ENCODE results near the gene P2RX5.

Gene P2RX5

DNA sequence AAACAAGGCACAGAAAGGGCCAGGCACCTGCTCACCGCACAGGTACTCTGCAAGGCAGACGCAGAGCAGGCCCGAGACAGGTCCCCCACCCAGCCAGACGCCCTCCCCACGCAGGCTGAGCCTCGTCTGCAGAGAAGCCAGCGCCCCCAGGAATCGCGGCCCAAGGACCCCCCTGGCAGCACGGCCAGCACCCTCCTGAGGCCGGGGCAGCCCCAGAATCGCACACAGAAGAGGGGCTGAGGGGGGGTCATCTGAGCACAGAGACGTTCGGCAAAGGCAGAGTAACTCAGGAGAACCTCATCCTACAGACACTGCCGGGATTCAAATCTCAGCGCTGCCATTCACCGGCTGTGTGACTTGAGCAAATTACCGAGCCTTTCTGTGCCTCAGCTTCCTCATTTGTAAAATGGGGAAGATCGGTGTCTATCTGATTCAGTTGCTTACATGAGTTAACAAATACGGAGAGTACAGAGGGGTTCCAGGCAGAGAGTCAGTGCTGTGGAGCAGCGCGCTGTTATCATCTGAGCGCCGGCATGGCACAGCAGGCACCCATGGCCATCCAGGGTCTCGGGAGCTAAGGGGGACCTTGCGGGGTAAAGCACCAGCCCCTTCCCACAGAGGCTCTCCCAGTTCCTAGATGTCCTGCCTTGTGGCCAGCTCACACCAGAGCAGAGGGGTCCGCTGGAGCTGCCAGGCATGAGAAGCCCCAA is 17.0 kb downstream of the P2RX5 start:
- no peak for DNase-seq
- H2BK120ac ChIP-seq (ENCODE audit: low read depth, low read length) = no peak overlapping the region
- H3K18ac ChIP-seq (ENCODE audit: low read length) = no peak overlapping the region
- no peaks in the 10 kb centered on the region for H3K36me3 ChIP-seq (ENCODE audit: control insufficient read depth, insufficient read depth, low read length)
- no peaks in the 10 kb centered on the region for H3K4me1 ChIP-seq (ENCODE audit: control insufficient read depth, low read depth, low read length)
- no peak overlapping the region for H3K4me2 ChIP-seq (ENCODE audit: low read length)
- no peaks in the 10 kb centered on the region for H3K79me2 ChIP-seq (ENCODE audit: control insufficient read depth, insufficient read depth, low read length)
- no peak overlapping the region for H4K5ac ChIP-seq (ENCODE audit: low read length)
- H2AK5ac ChIP-seq (ENCODE audit: low read length) = no peak overlapping the region
- no peaks in the 10 kb centered on the region for H3K79me1 ChIP-seq (ENCODE audit: low read length)
- no peak overlapping the region for H3K4ac ChIP-seq (ENCODE audit: low read depth, low read length)
- no CpG with 5 or more reads among the region's 27 CpGs for WGBS (ENCODE audit: extremely low coverage, insufficient coverage, low lambda C conversion rate)
- H2BK5ac ChIP-seq (ENCODE audit: low read length) = no peak overlapping the region
- no peak overlapping the region for H3K9ac ChIP-seq (ENCODE audit: low read length)
- H3K23ac ChIP-seq (ENCODE audit: low read length) = no peak overlapping the region
- no peak overlapping the region for H3K4me3 ChIP-seq (ENCODE audit: low read length)
- no peak overlapping the region for H3K27ac ChIP-seq (ENCODE audit: low read depth, low read length)
- H3K27me3 ChIP-seq (ENCODE audit: insufficient read depth, low read length, poor library complexity) = no peaks in the 10 kb centered on the region
- H3K56ac ChIP-seq (ENCODE audit: low read length) = no peak overlapping the region
- no peak overlapping the region for H4K8ac ChIP-seq (ENCODE audit: low read depth, low read length)
- no peak overlapping the region for H2BK15ac ChIP-seq (replicated peaks; ENCODE audit: low read depth)

DNA sequence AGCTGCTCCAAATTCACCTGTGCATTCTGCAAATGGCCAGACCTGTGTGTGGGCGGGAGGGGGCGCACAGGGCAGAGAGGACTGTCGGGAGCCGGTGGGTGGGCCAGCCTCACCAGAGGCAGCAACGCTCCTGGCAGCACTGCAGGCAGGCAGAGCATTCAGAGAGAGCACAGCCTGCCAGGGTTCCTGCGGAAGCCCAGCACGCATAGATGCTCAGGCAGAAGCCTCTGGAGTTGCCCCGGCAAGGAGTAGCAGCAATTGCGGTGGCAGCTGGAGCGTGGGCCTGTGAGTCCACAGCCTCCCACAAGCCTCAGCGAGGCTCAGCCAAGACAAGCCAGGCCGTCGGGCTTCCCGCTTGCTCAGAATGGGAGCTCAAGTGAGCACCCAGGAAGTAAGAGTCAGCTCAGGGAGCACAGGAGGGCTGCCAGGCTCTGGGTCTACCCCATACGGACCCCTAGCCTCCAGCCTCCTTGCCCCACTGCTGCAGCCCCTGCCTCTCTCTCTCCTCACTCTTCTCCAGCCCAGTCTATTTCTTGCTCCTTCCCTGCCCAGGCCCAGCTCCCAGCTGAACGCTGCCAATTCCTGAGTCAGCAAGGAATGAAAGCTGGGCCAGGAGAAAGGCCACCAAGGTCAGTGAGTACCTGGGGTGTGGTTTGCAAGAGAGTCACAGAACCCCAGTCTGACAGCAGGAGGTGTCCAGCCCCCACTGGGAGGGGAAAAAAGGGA is 17.7 kb downstream of the P2RX5 start:
- WGBS (ENCODE audit: extremely low coverage, insufficient coverage, low lambda C conversion rate) = no CpG with 5 or more reads among the region's 16 CpGs

DNA sequence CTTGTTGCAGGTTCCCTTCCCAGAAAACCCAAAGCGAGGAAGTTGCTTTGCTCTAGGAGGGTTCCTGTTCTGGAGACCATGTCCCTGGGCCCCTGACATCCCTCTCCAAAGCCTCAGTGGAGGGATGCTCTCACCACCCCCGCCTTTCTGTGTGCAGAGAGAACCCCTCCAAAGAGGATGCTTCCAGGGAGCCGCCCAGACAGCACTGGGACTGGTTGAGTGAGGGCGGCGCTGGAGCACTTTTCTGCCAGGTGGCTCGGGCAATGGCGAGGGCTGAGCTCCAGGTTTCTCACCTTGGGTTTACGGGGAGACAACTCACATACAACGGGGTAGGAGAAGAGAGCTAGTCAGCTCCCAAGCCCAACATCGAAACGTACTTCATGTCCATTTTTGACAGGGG is 20.1 kb downstream of the P2RX5 start:
- WGBS (ENCODE audit: extremely low coverage, insufficient coverage, low lambda C conversion rate) = no CpG with 5 or more reads among the region's 11 CpGs
- no peak overlapping the region for H2AK5ac ChIP-seq (ENCODE audit: low read length)
- no peak overlapping the region for H3K18ac ChIP-seq (ENCODE audit: low read length)
- DNase-seq = no peak
- H3K9ac ChIP-seq (ENCODE audit: low read length) = no peak overlapping the region
- no peak overlapping the region for H4K5ac ChIP-seq (ENCODE audit: low read length)
- no peak overlapping the region for H3K56ac ChIP-seq (ENCODE audit: low read length)
- no peaks in the 10 kb centered on the region for H3K36me3 ChIP-seq (ENCODE audit: control insufficient read depth, insufficient read depth, low read length)
- H3K79me2 ChIP-seq (ENCODE audit: control insufficient read depth, insufficient read depth, low read length) = no peaks in the 10 kb centered on the region
- no peak overlapping the region for H4K8ac ChIP-seq (ENCODE audit: low read depth, low read length)
- no peak overlapping the region for H2BK15ac ChIP-seq (replicated peaks; ENCODE audit: low read depth)
- no peak overlapping the region for H3K4ac ChIP-seq (ENCODE audit: low read depth, low read length)
- no peak overlapping the region for H3K27ac ChIP-seq (ENCODE audit: low read depth, low read length)
- no peak overlapping the region for H3K4me3 ChIP-seq (ENCODE audit: low read length)
- no peaks in the 10 kb centered on the region for H3K27me3 ChIP-seq (ENCODE audit: insufficient read depth, low read length, poor library complexity)
- H2BK120ac ChIP-seq (ENCODE audit: low read depth, low read length) = no peak overlapping the region
- H3K23ac ChIP-seq (ENCODE audit: low read length) = no peak overlapping the region
- H3K79me1 ChIP-seq (ENCODE audit: low read length) = no peaks in the 10 kb centered on the region
- no peak overlapping the region for H2BK5ac ChIP-seq (ENCODE audit: low read length)
- H3K4me2 ChIP-seq (ENCODE audit: low read length) = no peak overlapping the region
- no peaks in the 10 kb centered on the region for H3K4me1 ChIP-seq (ENCODE audit: control insufficient read depth, low read depth, low read length)

More for the DNA sequence above, 17.7 kb downstream of the P2RX5 start:
- H3K4me3 ChIP-seq (ENCODE audit: low read length) = no peak overlapping the region
- H3K79me2 ChIP-seq (ENCODE audit: control insufficient read depth, insufficient read depth, low read length) = no peaks in the 10 kb centered on the region
- no peak overlapping the region for H2BK5ac ChIP-seq (ENCODE audit: low read length)
- peak overlapping the region; percentile 49 for H3K56ac ChIP-seq (ENCODE audit: low read length)
- no peak overlapping the region for H3K27ac ChIP-seq (ENCODE audit: low read depth, low read length)
- no peak overlapping the region for H3K4ac ChIP-seq (ENCODE audit: low read depth, low read length)
- H3K4me1 ChIP-seq (ENCODE audit: control insufficient read depth, low read depth, low read length) = no peaks in the 10 kb centered on the region
- H2BK120ac ChIP-seq (ENCODE audit: low read depth, low read length) = no peak overlapping the region
- no peak overlapping the region for H3K4me2 ChIP-seq (ENCODE audit: low read length)
- H3K79me1 ChIP-seq (ENCODE audit: low read length) = no peaks in the 10 kb centered on the region
- H2BK15ac ChIP-seq (replicated peaks; ENCODE audit: low read depth) = no peak overlapping the region
- no peak overlapping the region for H3K18ac ChIP-seq (ENCODE audit: low read length)
- H3K23ac ChIP-seq (ENCODE audit: low read length) = no peak overlapping the region
- no peak overlapping the region for H2AK5ac ChIP-seq (ENCODE audit: low read length)
- no peak overlapping the region for H3K9ac ChIP-seq (ENCODE audit: low read length)
- H3K36me3 ChIP-seq (ENCODE audit: control insufficient read depth, insufficient read depth, low read length) = no peaks in the 10 kb centered on the region
- no peak overlapping the region for H4K8ac ChIP-seq (ENCODE audit: low read depth, low read length)
- H4K5ac ChIP-seq (ENCODE audit: low read length) = no peak overlapping the region
- no peaks in the 10 kb centered on the region for H3K27me3 ChIP-seq (ENCODE audit: insufficient read depth, low read length, poor library complexity)
- peak; percentile 56 for DNase-seq

DNA sequence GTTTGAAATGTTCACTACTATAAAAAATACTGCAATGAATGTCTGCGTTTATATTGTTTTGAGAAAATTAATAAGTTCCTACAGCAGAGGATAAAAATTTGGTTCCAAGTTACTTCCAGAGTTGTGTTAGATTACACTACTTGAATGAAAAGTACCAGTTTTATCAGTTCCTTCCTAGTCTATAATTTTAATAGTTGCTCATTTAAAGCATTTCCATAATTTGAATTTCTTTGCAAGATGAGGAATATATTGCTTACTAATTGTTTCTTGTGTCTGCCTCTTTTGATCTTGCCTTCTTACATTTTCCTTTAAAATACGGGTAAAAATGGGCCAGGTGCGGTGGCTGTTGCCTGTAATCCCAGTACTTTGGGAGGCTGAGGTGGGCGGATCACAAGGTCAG is 23.4 kb downstream of the P2RX5 start:
- no peak overlapping the region for H2BK5ac ChIP-seq (ENCODE audit: low read length)
- DNase-seq = no peak
- H3K56ac ChIP-seq (ENCODE audit: low read length) = no peak overlapping the region
- H3K18ac ChIP-seq (ENCODE audit: low read length) = no peak overlapping the region
- H2AK5ac ChIP-seq (ENCODE audit: low read length) = no peak overlapping the region
- no peak overlapping the region for H3K4me2 ChIP-seq (ENCODE audit: low read length)
- no peak overlapping the region for H2BK120ac ChIP-seq (ENCODE audit: low read depth, low read length)
- H3K4me3 ChIP-seq (ENCODE audit: low read length) = no peak overlapping the region
- H3K4me1 ChIP-seq (ENCODE audit: control insufficient read depth, low read depth, low read length) = no peaks in the 10 kb centered on the region
- H3K79me2 ChIP-seq (ENCODE audit: control insufficient read depth, insufficient read depth, low read length) = peaks cover 14% of the 10 kb centered on the region
- H4K5ac ChIP-seq (ENCODE audit: low read length) = no peak overlapping the region
- no peak overlapping the region for H3K23ac ChIP-seq (ENCODE audit: low read length)
- no CpG with 5 or more reads among the region's 4 CpGs for WGBS (ENCODE audit: extremely low coverage, insufficient coverage, low lambda C conversion rate)
- no peaks in the 10 kb centered on the region for H3K27me3 ChIP-seq (ENCODE audit: insufficient read depth, low read length, poor library complexity)
- H3K79me1 ChIP-seq (ENCODE audit: low read length) = peaks cover 4% of the 10 kb centered on the region
- no peak overlapping the region for H4K8ac ChIP-seq (ENCODE audit: low read depth, low read length)
- no peak overlapping the region for H3K9ac ChIP-seq (ENCODE audit: low read length)
- no peak overlapping the region for H3K4ac ChIP-seq (ENCODE audit: low read depth, low read length)
- no peaks in the 10 kb centered on the region for H3K36me3 ChIP-seq (ENCODE audit: control insufficient read depth, insufficient read depth, low read length)
- H2BK15ac ChIP-seq (replicated peaks; ENCODE audit: low read depth) = no peak overlapping the region
- H3K27ac ChIP-seq (ENCODE audit: low read depth, low read length) = no peak overlapping the region

DNA sequence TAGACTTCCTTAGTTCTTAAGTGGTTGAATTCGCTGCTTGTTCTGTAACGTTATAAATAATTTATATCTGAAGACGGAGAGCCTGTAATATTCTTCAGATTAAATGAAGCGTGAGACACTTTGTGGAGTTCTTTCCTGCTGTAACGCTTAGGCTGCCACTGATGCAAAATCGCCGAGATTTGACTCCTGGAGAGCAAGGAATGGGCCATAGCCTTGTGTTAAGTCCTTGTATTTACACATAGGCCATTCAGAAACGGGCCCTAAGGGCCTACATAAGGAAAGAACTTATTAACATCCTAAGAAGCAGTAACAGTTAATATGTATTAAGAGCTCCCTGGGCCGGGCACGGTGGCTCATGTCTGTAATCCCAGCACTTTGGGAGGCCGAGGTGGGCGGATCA is 26.4 kb downstream of the P2RX5 start:
- Histone ChIP-seq H3K36me3 (ENCODE audit: control insufficient read depth, insufficient read depth, low read length) (no peaks in the 10 kb centered on the region), H2AK5ac (ENCODE audit: low read length) (no peak overlapping the region), H3K18ac (ENCODE audit: low read length) (no peak overlapping the region), H3K4me1 (ENCODE audit: control insufficient read depth, low read depth, low read length) (no peaks in the 10 kb centered on the region), H3K23ac (ENCODE audit: low read length) (no peak overlapping the region), H3K4me2 (ENCODE audit: low read length) (peak overlapping the region; percentile 12), H3K4ac (ENCODE audit: low read depth, low read length) (no peak overlapping the region), H3K9ac (ENCODE audit: low read length) (peak overlapping the region; percentile 88), H4K5ac (ENCODE audit: low read length) (no peak overlapping the region), H4K8ac (ENCODE audit: low read depth, low read length) (no peak overlapping the region), H3K79me2 (ENCODE audit: control insufficient read depth, insufficient read depth, low read length) (peaks cover 20% of the 10 kb centered on the region), H3K79me1 (ENCODE audit: low read length) (peaks cover 16% of the 10 kb centered on the region), H2BK5ac (ENCODE audit: low read length) (no peak overlapping the region), H3K4me3 (ENCODE audit: low read length) (peak overlapping the region; percentile 84), H3K27me3 (ENCODE audit: insufficient read depth, low read length, poor library complexity) (no peaks in the 10 kb centered on the region), H2BK15ac (replicated peaks; ENCODE audit: low read depth) (no peak overlapping the region), H3K56ac (ENCODE audit: low read length) (peak overlapping the region; percentile 81), H2BK120ac (ENCODE audit: low read depth, low read length) (no peak overlapping the region), H3K27ac (ENCODE audit: low read depth, low read length) (no peak overlapping the region)
- no CpG with 5 or more reads among the region's 12 CpGs for WGBS (ENCODE audit: extremely low coverage, insufficient coverage, low lambda C conversion rate)
- no peak for DNase-seq
